Measurements from ENCODE around the gene TMEM100.

Gene TMEM100

GRCh38 chr17:55722742-55723487 is at the start of gene TMEM100:
TMEM100 (minus strand) TSS chr17:55722864; CDS start chr17:55721070, 1,794 bp downstream.
- TF ChIP-seq CTCF (IDR thresholded peaks at IDR 0.05) (no peak), ZFX (IDR thresholded peaks at IDR 0.05; ENCODE audit: borderline replicate concordance) (no peak)
- no peak within 1 kb of the TSS for H3K27ac ChIP-seq

GRCh38 chr17:55772086-55772485 is 49.4 kb upstream of the TMEM100 start:
- no peak overlapping the region for H3K27ac ChIP-seq
- TF ChIP-seq ZFX (IDR thresholded peaks at IDR 0.05; ENCODE audit: borderline replicate concordance) = no peak
- peak; percentile 21; the same call in 1 of the 2 replicates for TF ChIP-seq CTCF (IDR thresholded peaks at IDR 0.05)

- no peak overlapping the region for H3K27ac ChIP-seq
- TF ChIP-seq ZFX (IDR thresholded peaks at IDR 0.05; ENCODE audit: borderline replicate concordance) (no peak), CTCF (IDR thresholded peaks at IDR 0.05) (peak; percentile 67)
Measured at GRCh38 chr17:55770196-55770870, 47.7 kb upstream of the TMEM100 start.

GRCh38 chr17:55769625-55770000 is 46.9 kb upstream of the TMEM100 start:
- no peak overlapping the region for H3K27ac ChIP-seq

GRCh38 chr17:55768936-55769624 is 46.4 kb upstream of the TMEM100 start:
- TF ChIP-seq CTCF (IDR thresholded peaks at IDR 0.05) (no peak), ZFX (IDR thresholded peaks at IDR 0.05; ENCODE audit: borderline replicate concordance) (no peak)
- no peak overlapping the region for H3K27ac ChIP-seq

More at GRCh38 chr17:55769625-55770000, 46.9 kb upstream of the TMEM100 start:
- TF ChIP-seq ZFX (IDR thresholded peaks at IDR 0.05; ENCODE audit: borderline replicate concordance) (no peak), CTCF (IDR thresholded peaks at IDR 0.05) (no peak)

GRCh38 chr17:55765472-55765871 is 42.8 kb upstream of the TMEM100 start:
- TF ChIP-seq ZFX (IDR thresholded peaks at IDR 0.05; ENCODE audit: borderline replicate concordance) = no peak
- TF ChIP-seq CTCF (IDR thresholded peaks at IDR 0.05) = no peak

More at GRCh38 chr17:55765472-55765871, 42.8 kb upstream of the TMEM100 start:
- no peak overlapping the region for H3K27ac ChIP-seq
